ENCODE results near the gene RAB10.

DNA sequence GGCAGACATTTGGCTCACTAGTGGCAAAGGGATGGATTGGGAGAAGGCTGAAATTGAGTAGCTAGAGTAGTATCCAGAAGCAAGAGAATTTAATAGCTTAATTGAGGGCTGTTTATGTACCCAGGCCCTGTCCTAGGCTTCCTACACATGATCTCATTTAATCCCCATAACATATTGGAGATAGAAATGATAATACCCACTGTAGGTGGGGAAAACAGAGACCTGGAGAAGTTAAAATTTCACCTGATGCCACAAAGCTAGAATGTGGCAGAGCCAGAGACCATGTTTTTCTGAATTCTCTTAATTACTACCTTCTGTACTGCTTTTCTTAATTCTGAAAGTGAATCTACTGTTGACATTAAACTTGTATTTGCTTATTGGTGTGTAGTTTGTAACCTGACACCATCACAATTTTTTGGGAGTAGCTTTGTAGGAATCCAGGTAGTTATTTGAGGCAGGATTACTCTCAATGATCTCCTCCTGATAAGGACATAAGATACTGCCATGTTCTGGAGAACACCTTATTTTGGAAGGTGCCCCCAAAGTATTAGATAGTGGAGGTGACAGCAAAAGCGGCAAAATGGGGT, 42.2 kb downstream of the RAB10 start:
- TF ChIP-seq, protein P1, sequence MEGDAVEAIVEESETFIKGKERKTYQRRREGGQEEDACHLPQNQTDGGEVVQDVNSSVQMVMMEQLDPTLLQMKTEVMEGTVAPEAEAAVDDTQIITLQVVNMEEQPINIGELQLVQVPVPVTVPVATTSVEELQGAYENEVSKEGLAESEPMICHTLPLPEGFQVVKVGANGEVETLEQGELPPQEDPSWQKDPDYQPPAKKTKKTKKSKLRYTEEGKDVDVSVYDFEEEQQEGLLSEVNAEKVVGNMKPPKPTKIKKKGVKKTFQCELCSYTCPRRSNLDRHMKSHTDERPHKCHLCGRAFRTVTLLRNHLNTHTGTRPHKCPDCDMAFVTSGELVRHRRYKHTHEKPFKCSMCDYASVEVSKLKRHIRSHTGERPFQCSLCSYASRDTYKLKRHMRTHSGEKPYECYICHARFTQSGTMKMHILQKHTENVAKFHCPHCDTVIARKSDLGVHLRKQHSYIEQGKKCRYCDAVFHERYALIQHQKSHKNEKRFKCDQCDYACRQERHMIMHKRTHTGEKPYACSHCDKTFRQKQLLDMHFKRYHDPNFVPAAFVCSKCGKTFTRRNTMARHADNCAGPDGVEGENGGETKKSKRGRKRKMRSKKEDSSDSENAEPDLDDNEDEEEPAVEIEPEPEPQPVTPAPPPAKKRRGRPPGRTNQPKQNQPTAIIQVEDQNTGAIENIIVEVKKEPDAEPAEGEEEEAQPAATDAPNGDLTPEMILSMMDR (conservative IDR thresholded peaks at IDR 0.05; ENCODE audit: low read depth, low read length) = no peak
- TF ChIP-seq, protein P2, sequence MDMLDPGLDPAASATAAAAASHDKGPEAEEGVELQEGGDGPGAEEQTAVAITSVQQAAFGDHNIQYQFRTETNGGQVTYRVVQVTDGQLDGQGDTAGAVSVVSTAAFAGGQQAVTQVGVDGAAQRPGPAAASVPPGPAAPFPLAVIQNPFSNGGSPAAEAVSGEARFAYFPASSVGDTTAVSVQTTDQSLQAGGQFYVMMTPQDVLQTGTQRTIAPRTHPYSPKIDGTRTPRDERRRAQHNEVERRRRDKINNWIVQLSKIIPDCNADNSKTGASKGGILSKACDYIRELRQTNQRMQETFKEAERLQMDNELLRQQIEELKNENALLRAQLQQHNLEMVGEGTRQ (IDR thresholded peaks at IDR 0.05; ENCODE audit: low read depth, low read length) = no peak
- no peak for TF ChIP-seq POLR2A (IDR thresholded peaks at IDR 0.05; ENCODE audit: low read depth, low read length)
